GM12801 (cell line): ENCODE measurements around the gene IPO5.

Experiments
- CTCF ChIP-seq: IDR thresholded peaks from one replicate; pipeline ENCODE4 v1.5.1; 2011; ENCODE audit warnings: control low read depth; ENCODE audit not compliant: insufficient read length; ENCODE audit errors: extremely low read depth

Gene IPO5

DNA sequence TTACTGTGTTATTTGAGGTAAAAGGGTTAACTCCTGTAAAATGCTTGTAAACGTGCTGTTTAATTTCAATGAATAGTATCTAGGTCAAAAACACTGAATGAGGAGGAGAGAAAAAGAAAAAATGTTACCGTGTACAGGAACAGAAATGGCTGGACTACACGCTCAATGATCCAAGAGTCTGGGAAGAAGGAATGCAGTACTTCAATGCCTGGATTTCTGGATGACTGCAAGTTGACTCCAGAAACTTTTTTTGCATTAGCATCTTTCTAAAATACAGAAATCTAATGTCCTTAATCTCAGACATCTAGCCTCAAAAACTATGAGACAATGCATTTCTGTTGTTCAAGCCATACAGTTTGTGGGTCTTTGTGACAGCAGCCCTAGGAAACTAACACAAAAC is 17.4 kb upstream of the IPO5 start:
- no peak for TF ChIP-seq CTCF

DNA sequence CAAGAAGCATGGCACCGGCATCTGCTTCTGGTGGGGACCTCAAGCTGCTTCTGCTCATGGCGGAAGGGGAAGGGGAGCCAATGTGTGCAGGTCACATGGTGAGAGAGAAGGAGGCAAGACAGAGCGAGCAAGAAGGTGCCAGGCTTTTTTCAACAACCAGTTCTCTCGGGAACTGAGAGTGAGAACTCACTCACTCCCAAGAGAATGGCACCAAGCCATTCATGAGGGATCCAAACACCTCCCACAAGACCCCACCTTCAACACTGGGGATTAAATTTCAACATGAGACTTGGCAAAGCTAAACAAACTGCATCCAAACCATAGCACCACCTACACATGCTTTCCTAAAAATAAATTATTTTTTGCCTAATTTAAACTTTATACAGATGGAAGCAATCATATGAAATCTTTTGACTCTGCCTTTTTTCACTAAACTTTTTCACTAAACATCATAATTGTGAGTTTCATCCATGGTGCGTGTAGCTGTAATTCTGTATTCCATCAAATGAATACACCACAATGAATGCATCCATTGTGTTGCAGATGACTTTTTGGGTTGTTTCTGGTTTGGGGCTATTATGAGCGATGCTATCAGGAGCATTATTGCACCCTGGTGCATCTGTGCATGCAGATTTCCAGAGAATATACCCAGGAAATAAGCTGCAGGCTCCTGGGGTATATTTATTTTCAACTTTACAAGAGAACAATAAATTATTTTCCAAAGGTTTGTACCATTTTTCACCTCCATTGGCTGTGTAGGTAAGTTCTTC is 14.6 kb upstream of the IPO5 start:
- TF ChIP-seq CTCF: no peak

- no peak for TF ChIP-seq CTCF
Measured at GRCh38 chr13:97944396-97945029, 9.0 kb upstream of the IPO5 start.

DNA sequence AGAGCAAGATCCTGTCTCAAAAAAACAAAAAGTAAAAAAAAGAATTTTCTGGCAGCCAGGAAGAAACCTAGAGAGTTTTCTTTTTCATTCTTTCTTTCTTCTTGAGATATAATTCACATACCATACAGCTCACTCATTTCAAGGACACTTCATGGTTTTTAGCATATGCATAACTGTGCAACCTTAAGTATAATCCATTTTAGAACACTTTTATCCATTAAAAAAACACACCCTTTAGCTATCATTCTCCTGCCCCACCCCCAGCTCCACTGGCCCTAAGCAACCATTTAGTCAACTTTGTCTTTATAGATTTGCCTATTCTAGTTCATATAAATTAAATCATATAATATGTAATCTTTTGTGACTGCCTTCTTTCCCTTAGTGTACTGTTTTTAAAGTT is 8.1 kb upstream of the IPO5 start:
- TF ChIP-seq CTCF: no peak

DNA sequence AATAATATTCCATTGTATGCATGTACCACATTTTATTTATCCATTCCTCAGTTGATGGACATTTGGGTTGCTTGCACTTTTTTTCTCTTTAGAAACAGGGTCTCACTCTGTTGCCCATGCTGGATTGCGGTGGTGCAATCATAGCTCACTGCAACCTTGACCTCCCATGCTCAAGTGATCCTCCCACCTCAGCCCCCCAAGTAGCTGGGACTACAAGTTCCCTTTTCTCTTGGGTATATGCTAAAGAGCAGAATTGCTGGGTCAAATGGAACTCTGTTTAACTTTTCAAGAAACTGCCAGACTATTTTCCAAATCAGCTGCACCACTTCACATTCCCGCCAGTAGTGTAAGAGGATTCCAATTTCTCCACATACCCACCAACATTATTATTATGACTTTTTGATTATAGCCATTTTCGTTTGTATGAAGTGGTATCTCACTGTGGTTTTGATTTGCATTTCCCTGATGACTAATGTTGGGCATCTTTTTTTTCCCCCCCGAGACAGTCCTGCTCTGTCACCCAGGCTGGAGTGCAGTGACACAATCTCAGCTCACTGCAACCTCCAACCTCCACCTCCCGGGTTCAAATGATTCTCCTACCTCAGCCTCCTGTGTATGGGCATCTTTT is 7.6 kb upstream of the IPO5 start:
- TF ChIP-seq CTCF: no peak

DNA sequence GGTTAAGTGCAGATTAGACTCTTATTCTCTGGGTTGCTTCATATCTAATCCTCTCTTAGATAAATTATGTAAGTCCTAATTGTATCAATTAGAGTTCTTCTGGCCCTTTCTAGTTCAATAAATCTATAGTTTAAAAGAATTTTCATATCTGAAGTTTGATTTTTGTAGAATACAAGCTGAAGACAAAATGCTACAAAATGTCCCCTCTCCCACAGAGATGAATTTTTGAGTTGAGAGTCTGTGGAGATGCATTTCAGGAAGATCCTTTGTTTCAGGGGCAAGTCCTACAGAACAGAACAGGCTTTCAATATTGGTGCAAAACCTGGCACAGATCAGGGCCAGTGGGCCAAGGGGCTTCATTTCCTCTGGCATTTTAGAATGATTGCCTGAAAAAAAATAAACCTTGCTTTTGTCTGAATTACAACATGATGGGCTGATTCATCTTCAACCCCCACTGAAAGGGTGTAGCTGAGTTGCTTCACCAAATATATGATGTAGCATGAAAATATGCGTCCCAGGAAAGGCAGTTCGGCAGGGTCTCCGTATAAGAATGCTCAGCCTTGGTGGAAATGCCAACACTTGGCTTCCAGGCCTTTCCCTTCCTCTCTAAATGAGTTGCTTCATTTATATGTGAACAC is 6.4 kb upstream of the IPO5 start:
- TF ChIP-seq CTCF: no peak

DNA sequence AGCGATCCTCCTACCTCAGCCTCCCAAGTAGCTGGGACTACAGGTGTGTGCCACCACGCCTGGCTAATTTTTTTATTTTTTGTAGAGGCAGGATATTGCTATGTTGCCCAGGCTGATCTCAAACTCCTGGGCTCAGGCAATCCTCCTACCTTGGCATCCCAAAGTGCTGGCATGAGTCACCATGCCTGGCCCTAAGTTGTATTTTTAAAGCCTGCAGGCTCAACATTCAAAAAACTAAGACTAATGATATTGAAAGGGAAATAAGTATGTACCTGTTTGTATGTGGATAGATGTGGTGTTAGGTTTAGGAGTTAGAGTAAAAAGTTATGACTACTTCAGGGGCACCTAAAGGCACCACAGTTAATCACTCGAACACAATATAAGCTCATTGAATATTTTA is 5.4 kb upstream of the IPO5 start:
- TF ChIP-seq CTCF: no peak
